Medulla oblongata (tissue), 1 donor: ENCODE results near the gene TAF7L.

Experiments used
- DNase-seq: peaks from one replicate; pipeline ENCODE4 v3.0.0-alpha.2; 2015; ENCODE audit errors: extremely low spot score

TAF7L gene

DNA sequence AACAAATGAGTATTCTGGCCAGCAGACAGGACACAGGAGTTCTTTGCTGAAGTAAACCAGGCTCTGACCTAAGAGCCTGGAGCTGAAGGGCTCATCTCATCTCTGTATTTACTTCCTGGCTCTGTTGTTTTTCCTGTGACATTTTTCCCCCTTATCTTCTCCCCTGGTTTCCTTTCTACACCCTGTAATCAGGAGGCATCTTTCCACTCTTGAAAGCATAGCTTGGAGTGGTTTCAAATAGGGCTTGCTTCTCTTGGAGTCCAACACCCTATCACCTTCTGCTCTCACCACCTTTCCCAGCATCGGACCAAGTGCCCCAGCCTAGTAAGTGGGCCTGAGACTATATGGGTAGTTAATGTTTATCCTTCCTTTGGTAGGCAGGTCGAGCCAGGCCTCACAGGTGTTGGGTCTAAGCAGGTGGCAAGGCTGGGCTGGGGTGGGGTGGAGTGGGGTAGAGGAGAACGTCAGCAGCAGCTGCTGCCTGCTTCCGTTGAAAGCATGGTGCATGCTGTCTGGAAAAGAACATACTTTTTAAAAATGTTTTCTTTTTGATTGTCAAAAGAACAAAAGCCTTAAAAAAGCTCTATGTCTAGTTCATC lies 70.4 kb downstream of the TAF7L start:
- DNase-seq = no peak

DNA sequence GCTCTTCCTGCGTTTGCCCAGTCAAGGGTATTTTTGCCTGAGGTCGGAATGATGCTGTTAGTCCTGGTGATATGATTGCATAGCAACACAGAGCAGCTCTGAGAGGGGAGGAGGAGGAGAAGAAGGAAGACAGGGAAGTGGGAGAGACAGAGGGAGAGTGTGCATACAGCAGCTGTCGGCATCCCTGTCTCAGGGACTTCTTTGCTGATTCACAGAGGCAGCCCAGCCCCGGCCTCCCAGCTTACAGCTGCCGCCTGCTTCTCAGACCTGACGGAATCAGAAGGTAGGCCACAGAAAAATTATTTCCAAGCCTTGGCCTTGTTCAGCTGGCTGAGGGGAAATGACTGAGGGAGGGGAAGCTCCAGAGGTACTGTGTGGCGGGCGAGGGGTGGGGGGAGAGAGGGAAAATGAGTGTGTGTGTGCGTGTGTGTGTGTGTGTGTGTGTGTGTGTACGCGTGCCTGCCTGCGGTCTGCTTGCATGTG lies 71.2 kb downstream of the TAF7L start:
- DNase-seq = no peak

GRCh38 chrX:101219116-101219863 lies 71.8 kb downstream of the TAF7L start, which contains the start of gene DRP2:
Gene DRP2 (plus strand): TSS chrX:101219786. CDS start chrX:101231648, 11,862 bp downstream.
- DNase-seq = no peak
